Measurements from ENCODE around the gene XRCC3. TPM values are rescaled to one million over a fixed set of nuclear protein-coding genes. Genes with fewer than 3 reads are reported as not detected.

Gene XRCC3
- total and polyA plus RNA-seq, 9 donors = 6.9 to 14.2 (median 10.6) TPM

GRCh38 chr14:103685276-103686211, 29.7 kb downstream of the XRCC3 start:
- Histone ChIP-seq H3K9me3 (replicated peaks; ENCODE audit: control insufficient read depth, low read depth, low read length) (no peaks in the 10 kb centered on the region), H3K4me3 (ENCODE audit: low read length) (no peak overlapping the region), H3K27me3 (ENCODE audit: control insufficient read depth, insufficient read depth, low read length) (no peaks in the 10 kb centered on the region), H3K36me3 (ENCODE audit: control insufficient read depth, insufficient read depth, low read length) (peaks cover 64% of the 10 kb centered on the region), H3K4me1 (ENCODE audit: control insufficient read depth, insufficient read depth, low read length) (peaks cover 25% of the 10 kb centered on the region), H3K27ac (ENCODE audit: low read length) (no peak overlapping the region)
- 90% methylated on average over 9 of the region's 23 CpGs for WGBS (ENCODE audit: insufficient coverage)
- DNase-seq = no peak

- 80% methylated on average over 11 of the region's 15 CpGs for WGBS (ENCODE audit: insufficient coverage)
- Histone ChIP-seq H3K36me3 (ENCODE audit: control insufficient read depth, insufficient read depth, low read length) (peaks cover 65% of the 10 kb centered on the region), H3K27ac (ENCODE audit: low read length) (peak overlapping the region; percentile 61), H3K27me3 (ENCODE audit: control insufficient read depth, insufficient read depth, low read length) (no peaks in the 10 kb centered on the region), H3K4me1 (ENCODE audit: control insufficient read depth, insufficient read depth, low read length) (peaks cover 25% of the 10 kb centered on the region), H3K9me3 (replicated peaks; ENCODE audit: control insufficient read depth, low read depth, low read length) (no peaks in the 10 kb centered on the region), H3K4me3 (ENCODE audit: low read length) (no peak overlapping the region)
- DNase-seq = no peak
Measured at GRCh38 chr14:103684871-103685270, 30.4 kb downstream of the XRCC3 start.

GRCh38 chr14:103684471-103684870, 30.8 kb downstream of the XRCC3 start:
- peaks cover 21% of the 10 kb centered on the region for H3K4me1 ChIP-seq (ENCODE audit: control insufficient read depth, insufficient read depth, low read length)
- H3K27ac ChIP-seq (ENCODE audit: low read length) = peak overlapping the region; percentile 61
- no peak overlapping the region for H3K4me3 ChIP-seq (ENCODE audit: low read length)
- peaks cover 66% of the 10 kb centered on the region for H3K36me3 ChIP-seq (ENCODE audit: control insufficient read depth, insufficient read depth, low read length)
- no peaks in the 10 kb centered on the region for H3K27me3 ChIP-seq (ENCODE audit: control insufficient read depth, insufficient read depth, low read length)
- peak; percentile 80 for DNase-seq
- WGBS (ENCODE audit: insufficient coverage) = 69% methylated on average over 4 of the region's 6 CpGs
- no peaks in the 10 kb centered on the region for H3K9me3 ChIP-seq (replicated peaks; ENCODE audit: control insufficient read depth, low read depth, low read length)

DNA sequence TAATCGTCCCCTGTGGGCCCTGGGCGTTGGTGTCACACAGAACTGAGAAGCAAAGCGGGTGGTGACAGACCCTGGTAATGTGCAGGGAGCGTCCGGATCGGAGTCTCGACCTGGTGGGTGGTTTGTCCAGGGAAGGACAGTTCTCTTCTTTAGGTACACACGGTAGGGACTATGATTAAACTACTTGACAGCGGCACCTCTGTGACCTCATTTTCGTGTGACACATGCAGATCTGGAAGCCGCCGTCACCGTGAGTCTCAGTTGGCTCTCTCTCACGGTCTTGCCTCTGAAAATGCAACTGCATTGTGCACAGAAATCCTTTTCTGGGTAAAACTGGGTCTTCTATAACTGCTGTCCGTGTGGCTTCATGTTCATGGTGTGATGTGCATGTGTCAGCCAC, 32.1 kb downstream of the XRCC3 start:
- no peak for DNase-seq
- 80% methylated on average over 14 of the region's 15 CpGs for whole genome bisulfite sequencing (ENCODE audit: insufficient coverage)
- H3K36me3 ChIP-seq (ENCODE audit: control insufficient read depth, insufficient read depth, low read length) = peaks cover 70% of the 10 kb centered on the region

GRCh38 chr14:103680491-103681231, 34.6 kb downstream of the XRCC3 start:
- no peak for DNase-seq
- no peaks in the 10 kb centered on the region for H3K9me3 ChIP-seq (replicated peaks; ENCODE audit: control insufficient read depth, low read depth, low read length)
- no peak overlapping the region for H3K27ac ChIP-seq (ENCODE audit: low read length)
- H3K4me1 ChIP-seq (ENCODE audit: control insufficient read depth, insufficient read depth, low read length) = peaks cover 17% of the 10 kb centered on the region
- no peaks in the 10 kb centered on the region for H3K27me3 ChIP-seq (ENCODE audit: control insufficient read depth, insufficient read depth, low read length)
- H3K36me3 ChIP-seq (ENCODE audit: control insufficient read depth, insufficient read depth, low read length) = peaks cover 74% of the 10 kb centered on the region
- H3K4me3 ChIP-seq (ENCODE audit: low read length) = no peak overlapping the region
- 88% methylated on average over 13 of the region's 17 CpGs for WGBS (ENCODE audit: insufficient coverage)

More for the DNA sequence above, 32.1 kb downstream of the XRCC3 start:
- H3K9me3 ChIP-seq (replicated peaks; ENCODE audit: control insufficient read depth, low read depth, low read length) = no peaks in the 10 kb centered on the region
- no peak overlapping the region for H3K4me3 ChIP-seq (ENCODE audit: low read length)
- peaks cover 17% of the 10 kb centered on the region for H3K4me1 ChIP-seq (ENCODE audit: control insufficient read depth, insufficient read depth, low read length)
- H3K27ac ChIP-seq (ENCODE audit: low read length) = no peak overlapping the region
- H3K27me3 ChIP-seq (ENCODE audit: control insufficient read depth, insufficient read depth, low read length) = no peaks in the 10 kb centered on the region

GRCh38 chr14:103679351-103679750, 35.9 kb downstream of the XRCC3 start:
- H3K4me1 ChIP-seq (ENCODE audit: control insufficient read depth, insufficient read depth, low read length) = peaks cover 5% of the 10 kb centered on the region
- no peak overlapping the region for H3K4me3 ChIP-seq (ENCODE audit: low read length)
- H3K9me3 ChIP-seq (replicated peaks; ENCODE audit: control insufficient read depth, low read depth, low read length) = no peaks in the 10 kb centered on the region
- peak; percentile 53 for DNase-seq
- H3K36me3 ChIP-seq (ENCODE audit: control insufficient read depth, insufficient read depth, low read length) = peaks cover 74% of the 10 kb centered on the region
- H3K27me3 ChIP-seq (ENCODE audit: control insufficient read depth, insufficient read depth, low read length) = no peaks in the 10 kb centered on the region
- H3K27ac ChIP-seq (ENCODE audit: low read length) = no peak overlapping the region
- 70% methylated on average over 8 of the region's 13 CpGs for WGBS (ENCODE audit: insufficient coverage)

DNA sequence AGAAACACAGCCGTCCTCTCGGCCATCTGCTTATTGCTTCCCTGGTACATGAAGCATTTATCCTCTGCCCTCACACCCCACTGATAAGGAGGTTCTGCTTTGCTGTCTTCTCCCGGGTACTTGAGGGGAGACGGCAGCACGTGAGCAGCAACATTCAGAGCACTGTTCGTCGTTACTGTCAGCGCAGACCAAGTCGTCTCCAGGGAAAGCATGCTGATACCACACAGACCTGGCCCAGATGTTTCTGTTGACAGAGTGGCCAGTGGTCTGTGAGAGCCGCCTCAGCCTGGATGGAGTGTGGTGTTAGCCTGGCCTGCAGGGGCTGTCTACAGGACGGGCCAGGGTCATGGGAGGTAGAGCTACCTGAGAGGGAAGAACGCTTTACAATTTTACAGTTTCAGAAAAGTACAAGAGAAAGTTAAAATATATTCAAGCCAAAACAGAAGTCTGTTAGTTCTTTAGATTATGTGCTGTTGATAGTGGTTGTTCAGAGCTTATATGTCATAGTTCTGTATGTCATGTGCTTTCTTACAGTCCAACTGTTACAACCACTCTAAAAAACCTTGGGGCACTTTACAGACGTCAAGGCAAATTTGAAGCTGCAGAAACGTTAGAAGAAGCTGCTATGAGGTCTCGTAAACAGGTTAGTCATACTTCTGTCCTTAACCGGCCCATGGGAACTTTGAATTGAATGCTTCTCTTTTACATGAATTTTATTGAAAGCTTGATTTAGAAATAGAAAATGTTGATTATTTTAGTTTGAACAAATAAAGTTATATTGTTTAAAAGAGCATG, 38.2 kb downstream of the XRCC3 start:
- Histone ChIP-seq H3K4me3 (ENCODE audit: low read length) (no peak overlapping the region), H3K4me1 (ENCODE audit: control insufficient read depth, insufficient read depth, low read length) (no peaks in the 10 kb centered on the region), H3K27ac (ENCODE audit: low read length) (no peak overlapping the region), H3K9me3 (replicated peaks; ENCODE audit: control insufficient read depth, low read depth, low read length) (no peaks in the 10 kb centered on the region), H3K36me3 (ENCODE audit: control insufficient read depth, insufficient read depth, low read length) (peaks cover 83% of the 10 kb centered on the region), H3K27me3 (ENCODE audit: control insufficient read depth, insufficient read depth, low read length) (no peaks in the 10 kb centered on the region)
- DNase-seq = no peak
- WGBS (ENCODE audit: insufficient coverage) = 85% methylated on average over 12 of the region's 16 CpGs

- H3K27me3 ChIP-seq (ENCODE audit: control insufficient read depth, insufficient read depth, low read length) = no peaks in the 10 kb centered on the region
- 90% methylated on average over 8 of the region's 8 CpGs for WGBS (ENCODE audit: insufficient coverage)
- H3K9me3 ChIP-seq (replicated peaks; ENCODE audit: control insufficient read depth, low read depth, low read length) = no peaks in the 10 kb centered on the region
- peaks cover 88% of the 10 kb centered on the region for H3K36me3 ChIP-seq (ENCODE audit: control insufficient read depth, insufficient read depth, low read length)
- no peak overlapping the region for H3K27ac ChIP-seq (ENCODE audit: low read length)
- H3K4me3 ChIP-seq (ENCODE audit: low read length) = no peak overlapping the region
- DNase-seq = no peak
- no peaks in the 10 kb centered on the region for H3K4me1 ChIP-seq (ENCODE audit: control insufficient read depth, insufficient read depth, low read length)
Measured at GRCh38 chr14:103675957-103676356, 39.3 kb downstream of the XRCC3 start.

DNA sequence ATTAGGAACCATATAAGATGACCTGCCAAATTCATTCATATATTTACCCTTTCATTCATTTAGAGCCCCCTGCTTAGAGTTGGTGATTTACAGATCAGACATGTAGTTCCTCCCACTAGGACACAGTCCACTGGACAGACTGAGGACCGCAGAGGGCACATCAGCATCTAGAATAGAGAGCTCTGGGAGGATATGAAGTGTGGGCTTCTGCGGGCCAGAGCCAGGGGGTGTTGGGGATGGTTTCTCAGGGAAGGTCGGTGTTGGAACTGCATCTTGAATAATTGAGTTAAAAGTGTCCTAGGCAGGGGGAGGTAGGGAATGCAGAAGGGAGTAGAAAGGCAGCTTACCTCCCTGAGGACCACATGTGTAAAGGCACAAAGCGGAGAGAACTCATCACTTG, 43.3 kb downstream of the XRCC3 start:
- WGBS (ENCODE audit: insufficient coverage) = 97% methylated on average over 3 of the region's 4 CpGs

More for the DNA sequence above, 43.3 kb downstream of the XRCC3 start:
- Histone ChIP-seq H3K27ac (ENCODE audit: low read length) (no peak overlapping the region), H3K4me3 (ENCODE audit: low read length) (no peak overlapping the region), H3K27me3 (ENCODE audit: control insufficient read depth, insufficient read depth, low read length) (no peaks in the 10 kb centered on the region), H3K9me3 (replicated peaks; ENCODE audit: control insufficient read depth, low read depth, low read length) (no peaks in the 10 kb centered on the region), H3K4me1 (ENCODE audit: control insufficient read depth, insufficient read depth, low read length) (no peaks in the 10 kb centered on the region), H3K36me3 (ENCODE audit: control insufficient read depth, insufficient read depth, low read length) (peaks cover 82% of the 10 kb centered on the region)
- no peak for DNase-seq

All from muscle of leg (tissue), 11 donors.